Pancreas (tissue), 10 donors: Measurements from ENCODE around the gene ENHO. TPM values are rescaled to one million over a fixed set of nuclear protein-coding genes. Genes with fewer than 3 reads are reported as not detected.

Experiments used
- ATAC-seq, 4 donors: fragments of 200-7000 bp; cut with Tn5 transposase; one replicate each; pipeline versions ENCODE4 v1.8.0 to v1.9.1; 2020; ENCODE audit warnings: mild to moderate bottlenecking in 4 of 4, moderate library complexity in 4 of 4
- DNase-seq, 6 donors: peaks; one replicate each; pipeline ENCODE4 v3.0.0-alpha.2; 2020
- FAIRE-seq: peaks from 2 replicates; lab custom pipeline; 2012; peaks lifted over from hg19 to GRCh38; lab: Jason Lieb, UNC
- H3K27ac ChIP-seq, 4 donors: fragments of 200-600 bp; sonication (generic); 1 replicate in 3 of 4; 2 replicates in 1 of 4; pipeline versions ENCODE4 v1.5.0 to v1.8.0; 2020
- H3K27me3 ChIP-seq, 4 donors: fragments of 200-600 bp; one replicate each; pipeline ENCODE4 v1.8.0; 2021
- H3K36me3 ChIP-seq, 3 donors: fragments of 200-600 bp; sonication (generic) in 1 of 3; one replicate each; pipeline versions ENCODE4 v1.5.0 to v1.8.0; 2020 to 2021
- H3K4me1 ChIP-seq, 3 donors: fragments of 200-600 bp; one replicate each; pipeline ENCODE4 v1.8.0; 2021
- H3K4me3 ChIP-seq, 4 donors: fragments of 200-600 bp; sonication (generic) in 2 of 4; one replicate each; pipeline versions ENCODE4 v1.5.0 to v1.8.0; 2020 to 2021
- H3K9me3 ChIP-seq, 4 donors: fragments of 200-600 bp; one replicate each; pipeline ENCODE4 v1.8.0; 2021
- CTCF ChIP-seq, 4 donors: fragments of 200-600 bp; sonication (generic) in 3 of 4; IDR thresholded peaks; one replicate each; pipeline versions ENCODE4 v1.5.0 to v1.8.0; 2021; ENCODE audit warnings: antibody characterized with exemption in 4 of 4
- WGBS, 2 donors: extraction: QIAGEN DNeasy Blood & Tissue Kit; methylation state at CpG; one replicate each; pipeline ENCODE4 v1.1.7; 2013; 5-methylcytosine and 5-hydroxymethylcytosine counted together
- intact Hi-C, 3 donors: fragments of 100-400 bp; cut with DNase I; formaldehyde crosslinking; loops; one replicate each; pipeline versions ENCODE4 v1.11.1 to v1.14.2; 2022
- polyA plus RNA-seq, 2 donors: library from polyadenylated mRNA; stranded (reverse); fragments of 200-250 nt; gene quantifications; one replicate each; pipeline ENCODE4 v1.2.3, GENCODE V29; 2013
- total RNA-seq, 6 donors: library from RNA; stranded (reverse); fragmentation: NEBNext Ultra II Directional in 4 of 6; extraction: Animal tissue kit (Norgen Biotek cat#: 25700) in 4 of 6; gene quantifications; one replicate each; pipeline versions ENCODE4 v1.2.1 to v1.2.4, GENCODE V29; 2021 to 2023
- donor health status: healthy with polysubstance abuse.
- donor health status: DM: no; HTN: no; CAD: no; lungs with moderate emphysema.
- donor health status: DM: no; HTN: no; CAD: no.
- donor health status: control.
- donor health status: control.
- donor health status: Bipolar disorder and iron deficiency.
- donor health status: DM: yes; HTN: yes; CAD: no.
- donor health status: DM: no; HTN: no; CAD: no.
- donor health status: DM: no; HTN: no; CAD: no.
- donor health status: DM: yes; HTN: yes; CAD: no.

Gene ENHO
- total and polyA plus RNA-seq, 8 donors = 0.24 to 4.3 (median 0.67) TPM

GRCh38 chr9:34507966-34508365 is 14.8 kb downstream of the ENHO start:
- FAIRE-seq = no peak

GRCh38 chr9:34507556-34507955 is 15.2 kb downstream of the ENHO start:
- Histone ChIP-seq H3K4me3 (no peak overlapping the region), H3K36me3 (no peaks in the 10 kb centered on the region), H3K27me3 (no peaks in the 10 kb centered on the region), H3K9me3 (no peaks in the 10 kb centered on the region), H3K27ac (no peak overlapping the region), H3K4me1 (no peaks in the 10 kb centered on the region)
- WGBS, 2 donors = 74 to 77% methylated on average over 5 of the region's 5 CpGs
- TF ChIP-seq CTCF (IDR thresholded peaks at IDR 0.05) = no peak
- DNase-seq (no peak), FAIRE-seq (no peak), ATAC-seq (no peak)
- intact Hi-C loops = loop anchor here in 1 of 3 donors (10.0 kb wide), 1 partner anchor 73 kb away; no protein-coding TSS in a partner anchor

More at GRCh38 chr9:34507966-34508365, 14.8 kb downstream of the ENHO start:
- H3K4me3 ChIP-seq = no peak overlapping the region
- no peaks in the 10 kb centered on the region for H3K36me3 ChIP-seq
- TF ChIP-seq CTCF (IDR thresholded peaks at IDR 0.05) = no peak
- no peak for ATAC-seq
- no peaks in the 10 kb centered on the region for H3K4me1 ChIP-seq
- H3K27ac ChIP-seq = no peak overlapping the region
- H3K27me3 ChIP-seq = no peaks in the 10 kb centered on the region
- H3K9me3 ChIP-seq = no peaks in the 10 kb centered on the region
- DNase-seq = no peak
- intact Hi-C loops = loop anchor here in 1 of 3 donors (10.0 kb wide), 1 partner anchor 73 kb away; no protein-coding TSS in a partner anchor

GRCh38 chr9:34506623-34507022 is 16.2 kb downstream of the ENHO start:
- Histone ChIP-seq H3K27ac (no peak overlapping the region), H3K4me3 (no peak overlapping the region), H3K9me3 (no peaks in the 10 kb centered on the region), H3K4me1 (no peaks in the 10 kb centered on the region), H3K36me3 (no peaks in the 10 kb centered on the region), H3K27me3 (no peaks in the 10 kb centered on the region)
- DNase-seq (no peak), ATAC-seq (no peak), FAIRE-seq (no peak)
- 83 to 84% methylated on average over 7 of the region's 7 CpGs for WGBS, 2 donors
- intact Hi-C loops = loop anchor here in 1 of 3 donors (10.0 kb wide), 1 partner anchor 72 kb away; no protein-coding TSS in a partner anchor
- TF ChIP-seq CTCF (IDR thresholded peaks at IDR 0.05) = no peak

GRCh38 chr9:34505370-34506120 is 17.2 kb downstream of the ENHO start:
- no peak for TF ChIP-seq CTCF (IDR thresholded peaks at IDR 0.05)
- FAIRE-seq = no peak
- Histone ChIP-seq H3K36me3 (no peaks in the 10 kb centered on the region), H3K27ac (no peak overlapping the region), H3K4me3 (no peak overlapping the region), H3K9me3 (no peaks in the 10 kb centered on the region), H3K27me3 (no peaks in the 10 kb centered on the region), H3K4me1 (no peaks in the 10 kb centered on the region)
- intact Hi-C loops = loop anchor here in 1 of 3 donors (10.0 kb wide), 1 partner anchor 71 kb away; no protein-coding TSS in a partner anchor
- ATAC-seq = no peak
- no peak for DNase-seq
- 87% methylated on average over 5 of the region's 5 CpGs for WGBS, 2 donors

GRCh38 chr9:34503406-34503805 is 19.4 kb downstream of the ENHO start:
- ATAC-seq (no peak), FAIRE-seq (no peak)

More at GRCh38 chr9:34503406-34503805, 19.4 kb downstream of the ENHO start:
- H3K9me3 ChIP-seq = no peaks in the 10 kb centered on the region
- H3K4me3 ChIP-seq = no peak overlapping the region
- intact Hi-C loops = loop anchor here in 1 of 3 donors (10.0 kb wide), 1 partner anchor 69 kb away; no protein-coding TSS in a partner anchor
- no peak for DNase-seq
- no peak overlapping the region for H3K27ac ChIP-seq
- H3K36me3 ChIP-seq = no peaks in the 10 kb centered on the region
- H3K4me1 ChIP-seq = no peaks in the 10 kb centered on the region
- no peak for TF ChIP-seq CTCF (IDR thresholded peaks at IDR 0.05)
- no peaks in the 10 kb centered on the region for H3K27me3 ChIP-seq
